HG03060 (cell line): Measurements from ENCODE around the gene TTLL11.
"Not testable (repeated sequence)": the region's sequence is repeated elsewhere in the genome, so short reads cannot be mapped to it uniquely, and the experiment has no call there.

ENCODE experiments used
- ATAC-seq: cut with Tn5 transposase; IDR thresholded peaks from one replicate; pipeline ENCODE4 v1.9.1; 2021; ENCODE audit warnings: low read depth, moderate number of reproducible peaks; ENCODE audit not compliant: unreplicated experiment

Gene TTLL11

DNA sequence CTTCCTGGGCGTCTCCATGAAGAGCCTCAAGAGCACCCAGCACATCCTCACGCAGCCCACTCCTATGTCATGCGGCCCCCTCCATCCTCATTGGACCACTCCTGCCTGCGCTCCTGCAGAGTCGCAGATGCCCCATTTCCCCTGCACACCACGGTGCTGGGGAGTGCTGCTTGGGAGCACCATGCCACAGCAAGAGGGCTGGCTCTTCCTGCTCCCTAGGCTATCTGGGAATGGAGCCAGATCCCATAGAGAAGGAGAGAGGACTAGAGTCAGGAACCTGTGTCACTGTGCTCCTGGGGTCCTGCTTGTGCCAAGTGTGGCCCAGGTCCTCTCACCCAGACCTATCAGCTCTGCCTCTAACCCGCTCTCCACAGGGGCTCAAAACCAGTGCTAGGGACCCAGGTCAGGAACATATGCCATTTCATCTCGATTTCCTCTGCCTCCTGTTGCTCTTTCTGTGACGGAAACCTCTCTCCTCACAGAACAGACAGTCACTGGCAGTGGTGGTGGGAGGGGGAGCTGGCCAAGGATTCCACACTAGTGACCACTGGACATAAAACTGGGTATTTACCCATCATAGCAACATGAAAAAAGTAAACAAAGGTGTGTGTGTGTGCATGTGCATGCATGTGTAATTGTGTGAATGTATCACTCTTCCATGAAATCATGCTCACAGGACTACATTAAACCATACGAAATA lies 178.4 kb downstream of the TTLL11 start:
- no peak for ATAC-seq

DNA sequence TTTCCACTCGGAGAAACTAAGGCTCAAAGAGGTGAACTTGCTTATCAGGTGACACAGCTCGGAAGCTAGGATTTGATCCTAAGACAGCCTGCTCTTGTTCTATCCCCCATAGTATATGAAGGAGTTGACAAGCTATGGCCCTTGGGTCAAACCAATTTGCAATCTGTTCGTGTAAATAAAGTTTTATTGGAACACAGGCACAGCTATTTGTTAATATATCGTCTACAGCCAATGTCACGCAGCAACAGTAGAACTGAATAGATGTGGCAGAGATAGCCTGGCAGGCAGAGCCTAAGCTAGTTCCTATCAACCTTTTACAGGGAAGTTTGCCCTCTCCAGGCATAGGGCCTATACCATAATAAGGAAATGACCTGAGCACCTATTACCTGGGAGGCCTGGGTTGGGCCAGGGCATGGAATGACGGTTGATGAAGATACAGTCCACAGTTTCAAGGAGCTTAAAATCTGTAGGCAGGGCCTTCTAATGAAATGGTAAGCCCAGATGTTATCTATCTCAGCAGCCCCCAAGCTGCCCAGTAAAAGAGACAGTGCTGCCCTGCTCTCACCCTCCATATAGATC lies 179.0 kb downstream of the TTLL11 start:
- no peak for ATAC-seq

GRCh38 chr9:121912812-121913627 lies 180.1 kb downstream of the TTLL11 start:
- ATAC-seq: no peak

DNA sequence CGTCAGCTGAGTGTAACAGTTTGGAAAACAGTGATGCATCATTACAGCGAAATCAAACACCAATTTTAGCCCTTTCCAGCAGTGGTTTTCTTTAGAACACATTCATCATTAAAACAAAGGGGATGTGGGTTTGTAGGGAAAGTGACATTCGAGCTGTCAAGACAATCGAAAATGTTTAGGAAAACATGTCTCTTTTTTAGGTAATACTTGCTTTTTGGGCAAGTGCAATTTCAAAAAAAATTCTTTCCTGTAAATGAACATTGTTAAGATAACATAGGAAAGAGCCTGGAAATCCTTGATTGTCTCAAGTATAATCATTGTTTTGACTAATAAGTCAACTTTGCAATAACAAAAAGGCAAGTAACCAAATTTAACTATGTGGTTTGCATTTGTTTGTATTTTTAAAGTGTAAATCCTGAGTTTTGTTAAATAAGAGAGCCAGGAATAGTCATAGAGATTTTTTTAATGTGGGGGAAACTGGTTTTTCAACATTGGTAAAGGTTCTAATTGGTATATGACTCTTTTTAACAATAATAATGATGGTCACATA lies 182.5 kb downstream of the TTLL11 start:
- no peak for ATAC-seq

GRCh38 chr9:121909111-121909510 lies 184.0 kb downstream of the TTLL11 start:
- no peak for ATAC-seq

DNA sequence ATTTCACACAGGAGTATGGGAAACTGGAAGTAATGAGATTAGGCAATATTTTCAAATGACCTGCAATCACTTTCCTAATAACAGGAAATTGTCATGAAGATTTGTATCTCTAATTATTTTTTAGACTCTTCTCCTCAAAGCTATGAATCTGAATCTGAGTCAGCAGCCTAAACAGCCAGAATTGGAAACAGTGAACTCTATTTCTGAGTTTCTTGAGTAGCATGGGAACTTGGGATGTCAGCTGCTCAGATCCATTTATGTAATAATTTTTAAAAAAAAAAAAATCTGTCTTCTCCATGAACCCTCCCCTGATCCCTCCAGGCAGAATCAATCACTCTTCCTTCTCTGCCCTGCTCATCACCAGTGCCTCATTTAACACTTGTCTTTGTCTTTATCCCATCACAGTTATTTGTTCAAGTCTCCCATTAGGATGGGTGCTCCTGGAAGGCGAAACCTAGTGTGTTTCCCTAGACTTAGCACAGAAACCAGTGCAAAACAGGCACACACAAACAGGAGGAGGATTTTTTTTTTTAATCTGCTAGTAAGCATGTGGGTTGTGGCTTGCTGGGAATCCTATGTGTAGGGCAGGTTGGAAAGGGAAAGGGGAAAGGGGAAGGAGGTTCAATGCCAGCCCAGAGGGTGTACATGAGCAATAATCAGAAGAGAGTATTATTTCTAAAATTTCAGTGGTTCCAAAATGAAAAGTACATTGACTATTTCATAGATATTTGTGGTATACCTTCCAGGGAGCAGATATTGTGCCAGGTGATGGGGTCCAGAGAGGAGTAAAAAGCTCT lies 186.8 kb downstream of the TTLL11 start:
- ATAC-seq: no peak

DNA sequence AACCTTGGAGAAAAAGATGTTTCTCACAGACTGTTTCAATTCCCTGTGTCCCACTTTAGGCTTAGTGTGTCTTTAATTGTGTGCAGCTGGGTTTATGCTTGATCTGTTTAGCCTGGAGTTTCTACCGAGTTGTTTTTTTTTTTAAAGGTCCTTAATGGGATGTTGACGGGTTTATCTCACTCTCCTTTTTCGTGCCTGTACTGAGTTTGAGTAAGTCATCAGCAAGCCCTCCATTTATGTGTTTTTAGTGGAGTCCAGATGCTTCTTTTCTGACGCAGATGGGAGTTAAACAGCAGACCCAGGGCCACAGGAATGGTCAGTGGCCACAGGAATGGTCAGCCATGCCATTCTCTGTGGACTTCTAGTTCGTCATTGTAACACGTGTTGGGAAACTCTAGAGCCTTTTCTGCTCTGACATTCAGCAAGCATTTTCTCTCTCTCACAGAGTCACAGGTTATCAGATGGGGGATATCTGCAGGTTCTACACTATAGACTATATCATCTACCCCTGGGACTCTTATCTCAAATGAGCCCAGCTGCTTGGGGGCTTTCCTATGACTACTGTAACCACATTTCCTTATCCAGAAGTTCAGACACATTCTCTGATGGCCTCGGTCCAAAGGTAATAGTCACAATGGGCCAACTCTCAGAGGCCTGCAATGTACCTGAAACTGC lies 190.5 kb downstream of the TTLL11 start:
- no peak for ATAC-seq

DNA sequence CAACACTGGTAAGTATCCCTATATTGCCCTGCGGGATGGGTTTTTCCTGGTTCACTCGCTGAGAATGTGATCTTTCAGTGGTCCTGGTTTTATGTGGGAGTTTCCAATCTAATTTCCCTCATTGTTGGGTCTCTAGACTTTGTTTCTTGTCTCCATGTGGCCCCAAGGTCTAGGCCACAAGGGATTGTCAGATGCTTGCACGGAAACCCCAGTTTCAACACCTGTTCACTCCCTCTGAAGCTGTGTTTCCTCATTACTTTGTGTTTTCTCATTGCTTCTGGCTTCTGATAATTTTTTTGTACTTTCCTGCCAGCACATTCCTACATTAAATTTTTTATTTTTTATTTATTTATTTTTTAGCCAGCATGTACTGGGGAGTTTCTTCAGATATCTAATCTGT lies 191.5 kb downstream of the TTLL11 start:
- no peak for ATAC-seq

- ATAC-seq: no peak
These were observed 192.9 kb downstream of the TTLL11 start for GRCh38 chr9:121900163-121900562.

DNA sequence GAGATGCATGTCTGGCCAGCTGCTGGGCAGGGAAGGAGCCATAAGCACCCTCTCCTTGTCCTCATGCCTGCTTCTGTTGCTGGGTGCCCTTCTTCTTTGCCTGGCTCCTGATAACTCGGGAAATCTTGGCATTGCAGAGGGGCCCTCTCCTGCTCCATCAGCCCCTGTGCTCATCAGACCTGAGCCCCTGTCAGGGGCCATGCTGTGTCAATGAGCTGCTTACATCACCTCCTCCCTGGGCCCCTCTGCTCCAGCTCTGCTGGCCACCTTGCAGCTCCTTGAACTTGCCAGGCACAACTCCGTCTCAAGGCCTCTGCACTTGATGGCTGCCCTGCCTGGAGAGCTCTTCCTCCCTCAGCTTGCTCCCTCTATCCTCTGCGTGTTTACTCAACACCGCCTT lies 194.3 kb downstream of the TTLL11 start:
- ATAC-seq: no peak

- ATAC-seq: no peak
These were observed 196.0 kb downstream of the TTLL11 start for GRCh38 chr9:121897140-121897539.

GRCh38 chr9:121896545-121896943 lies 196.6 kb downstream of the TTLL11 start:
- ATAC-seq: no peak

DNA sequence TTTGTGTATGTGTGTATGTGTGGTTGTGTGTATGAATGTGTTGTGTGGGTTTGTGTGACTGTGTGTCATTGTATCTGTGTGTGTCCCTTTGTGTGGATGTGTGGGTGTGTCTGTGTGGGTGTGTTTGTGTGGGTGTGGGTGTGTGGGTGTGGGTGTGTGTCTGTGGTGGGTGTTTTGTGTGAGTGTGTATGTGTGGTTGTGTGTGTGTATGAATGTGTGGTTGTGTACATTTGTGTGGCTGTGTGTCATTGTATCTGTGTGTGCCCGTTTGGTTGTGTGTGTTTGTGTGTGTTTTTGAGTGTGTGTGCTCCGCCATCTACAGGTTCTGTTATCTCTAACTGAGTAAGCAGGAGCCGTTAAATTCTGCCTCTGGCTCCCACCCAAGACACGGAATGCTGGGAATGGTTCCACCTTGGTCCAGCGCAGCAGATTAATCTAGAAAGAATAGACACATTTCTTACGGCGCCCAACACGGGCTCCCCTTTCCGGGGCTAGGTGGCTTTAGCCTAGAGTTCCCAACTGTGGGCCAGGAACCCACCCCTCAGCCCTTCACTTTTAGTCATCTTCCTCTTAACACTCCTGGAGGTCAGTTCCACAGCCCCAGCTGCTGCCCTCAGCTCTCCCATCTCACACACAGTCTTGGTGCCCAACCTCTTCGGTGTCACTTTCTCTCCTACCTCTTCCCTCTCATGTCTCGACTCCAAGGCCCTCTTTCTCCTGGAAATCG lies 197.1 kb downstream of the TTLL11 start:
- no peak for ATAC-seq

- no peak for ATAC-seq
These were observed 197.8 kb downstream of the TTLL11 start for GRCh38 chr9:121895358-121895757.

DNA sequence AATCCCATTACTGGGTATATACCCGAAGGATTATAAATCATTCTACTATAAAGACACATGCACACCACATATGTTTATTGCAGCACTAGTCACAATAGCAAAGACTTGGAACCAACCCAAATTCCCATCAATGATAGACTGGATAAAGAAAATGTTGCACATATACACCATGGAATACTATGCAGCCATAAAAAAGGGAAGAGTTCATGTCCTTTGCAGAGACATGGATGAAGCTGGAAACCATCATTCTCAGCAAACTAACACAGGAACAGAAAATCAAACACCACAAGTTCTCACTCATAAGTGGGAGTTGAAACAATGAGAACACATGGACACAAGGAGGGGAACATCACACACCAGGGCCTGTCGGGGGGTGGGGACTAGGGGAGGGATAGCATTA lies 198.7 kb downstream of the TTLL11 start:
- not testable (repeated sequence) for ATAC-seq

DNA sequence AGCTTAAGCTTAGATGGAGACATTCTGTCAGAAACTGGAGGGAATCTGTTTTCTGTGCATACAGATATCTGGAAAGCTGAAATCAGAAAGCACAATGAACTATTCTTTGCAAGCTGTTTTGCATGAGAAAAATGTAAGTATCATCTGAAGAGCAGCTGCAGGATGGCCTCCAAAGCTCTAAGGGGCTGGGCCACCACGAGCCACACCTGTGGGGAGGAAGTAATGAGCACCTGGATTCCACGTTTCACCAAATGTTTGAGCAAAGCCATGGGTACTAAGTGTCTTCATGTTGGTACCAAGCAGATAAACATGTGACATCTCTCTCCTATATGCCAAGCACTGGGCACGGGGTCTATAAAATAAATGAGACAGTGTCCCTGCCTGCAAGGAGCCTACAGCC lies 199.3 kb downstream of the TTLL11 start:
- no peak for ATAC-seq

DNA sequence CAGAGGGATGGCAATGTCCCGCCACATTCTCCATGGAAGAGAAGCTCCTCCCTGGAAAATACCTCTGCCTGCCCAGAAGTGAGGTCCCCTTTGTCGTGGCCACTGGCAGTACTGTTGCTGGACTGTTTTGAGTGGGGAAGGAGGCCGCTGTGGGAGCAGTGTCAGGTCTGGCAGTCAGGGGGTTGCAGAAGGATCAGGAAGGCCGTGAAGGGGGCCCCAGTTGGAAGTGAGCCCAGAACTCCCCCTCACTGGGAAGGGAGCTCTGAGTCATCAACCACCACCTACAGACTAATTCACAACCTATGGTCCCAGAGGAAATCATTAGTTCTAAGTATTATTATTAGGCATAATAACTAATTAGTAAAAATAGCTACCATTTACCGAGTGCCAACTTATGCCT lies 200.4 kb downstream of the TTLL11 start:
- ATAC-seq: no peak

- ATAC-seq: no peak
These were observed 202.4 kb downstream of the TTLL11 start for GRCh38 chr9:121890746-121891145.

DNA sequence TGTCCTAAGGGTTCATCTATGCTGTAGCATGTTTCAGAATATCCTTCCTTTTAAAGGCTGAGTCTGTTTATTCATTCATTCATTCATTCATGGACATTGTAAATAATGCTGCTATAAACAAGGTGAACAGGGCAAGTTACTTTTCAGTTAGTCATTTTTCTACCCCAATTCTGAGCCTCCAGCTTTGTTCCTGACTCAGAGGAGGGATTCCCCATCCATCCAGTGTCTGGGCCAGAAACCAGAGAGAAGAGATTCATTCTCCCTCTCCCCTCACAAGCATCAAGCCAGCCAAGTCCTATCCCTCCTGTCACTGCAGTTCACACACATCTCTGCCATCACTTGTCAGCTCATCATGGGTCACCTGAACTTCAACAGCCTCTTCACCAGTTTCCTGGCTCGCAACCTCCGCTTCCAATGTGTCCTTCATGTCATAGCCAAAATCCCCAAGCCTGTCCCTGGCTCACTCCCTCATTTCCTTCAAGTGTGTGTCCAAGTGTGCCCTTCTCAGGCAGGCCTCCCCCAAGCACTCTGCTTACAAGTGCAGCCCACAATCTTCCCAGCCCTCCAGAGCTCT lies 203.0 kb downstream of the TTLL11 start:
- no peak for ATAC-seq
